ENCODE measurements around the gene SREBF1.

DNA sequence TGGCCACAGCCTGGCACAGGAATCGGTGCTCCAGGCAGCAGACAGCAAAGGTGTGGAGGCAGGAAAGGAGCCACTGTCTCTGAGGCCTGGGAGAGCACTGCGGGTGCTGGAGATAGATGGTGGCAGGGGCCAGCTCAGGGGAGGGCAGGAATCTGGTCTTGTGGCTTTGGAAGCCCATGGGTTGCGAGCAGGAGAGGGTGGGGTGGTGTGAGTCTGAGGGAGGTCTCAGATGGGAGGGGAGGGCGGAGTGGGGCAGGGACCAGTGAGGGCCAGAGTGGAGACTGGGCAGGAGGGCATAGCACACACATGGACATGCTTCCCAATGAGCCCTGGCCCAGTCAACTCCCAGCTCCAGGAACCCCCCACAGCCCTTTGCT is 70.1 kb downstream of the SREBF1 start:
- TF ChIP-seq EZH2 (IDR thresholded peaks at IDR 0.05) (no peak), POLR2A (IDR thresholded peaks at IDR 0.05; ENCODE audit: borderline replicate concordance, extremely low read depth, insufficient read depth, insufficient read length) (no peak), SRF (IDR thresholded peaks at IDR 0.05; ENCODE audit: low read depth) (no peak), REST (IDR thresholded peaks at IDR 0.05; ENCODE audit: low read depth) (no peak), CTCF (IDR thresholded peaks at IDR 0.05 in 2 of 3, conservative IDR thresholded peaks at IDR 0.05 in 1 of 3; ENCODE audit: borderline replicate concordance in 1 of 3, insufficient read depth in 1 of 3, low read depth in 2 of 3, low read length in 2 of 3) (no peak), RAD21 (IDR thresholded peaks at IDR 0.05; ENCODE audit: low read depth) (no peak), POLR2AphosphoS5 (IDR thresholded peaks at IDR 0.05; ENCODE audit: low read depth, low read length) (no peak)
- TF ChIP-seq, protein P1, sequence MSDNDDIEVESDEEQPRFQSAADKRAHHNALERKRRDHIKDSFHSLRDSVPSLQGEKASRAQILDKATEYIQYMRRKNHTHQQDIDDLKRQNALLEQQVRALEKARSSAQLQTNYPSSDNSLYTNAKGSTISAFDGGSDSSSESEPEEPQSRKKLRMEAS (IDR thresholded peaks at IDR 0.05), result no peak
- TF ChIP-seq, protein P2, sequence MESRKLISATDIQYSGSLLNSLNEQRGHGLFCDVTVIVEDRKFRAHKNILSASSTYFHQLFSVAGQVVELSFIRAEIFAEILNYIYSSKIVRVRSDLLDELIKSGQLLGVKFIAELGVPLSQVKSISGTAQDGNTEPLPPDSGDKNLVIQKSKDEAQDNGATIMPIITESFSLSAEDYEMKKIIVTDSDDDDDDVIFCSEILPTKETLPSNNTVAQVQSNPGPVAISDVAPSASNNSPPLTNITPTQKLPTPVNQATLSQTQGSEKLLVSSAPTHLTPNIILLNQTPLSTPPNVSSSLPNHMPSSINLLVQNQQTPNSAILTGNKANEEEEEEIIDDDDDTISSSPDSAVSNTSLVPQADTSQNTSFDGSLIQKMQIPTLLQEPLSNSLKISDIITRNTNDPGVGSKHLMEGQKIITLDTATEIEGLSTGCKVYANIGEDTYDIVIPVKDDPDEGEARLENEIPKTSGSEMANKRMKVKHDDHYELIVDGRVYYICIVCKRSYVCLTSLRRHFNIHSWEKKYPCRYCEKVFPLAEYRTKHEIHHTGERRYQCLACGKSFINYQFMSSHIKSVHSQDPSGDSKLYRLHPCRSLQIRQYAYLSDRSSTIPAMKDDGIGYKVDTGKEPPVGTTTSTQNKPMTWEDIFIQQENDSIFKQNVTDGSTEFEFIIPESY (IDR thresholded peaks at IDR 0.05; ENCODE audit: extremely low read depth, insufficient replicate concordance, low read length), result no peak

Measured in HCT116 (cell line).